Stimulated activated naive CD4-positive, alpha-beta T cell treated with Interleukin-2 at 50 U/mL for 16 hours (primary cell): ENCODE data around the gene AKAP13.
"Not testable (repeated sequence)": the region's sequence is repeated elsewhere in the genome, so short reads cannot be mapped to it uniquely, and the experiment has no call there.

Experiments
- DNase-seq: peaks from one replicate; lab custom pipeline; 2025; lab: John Stamatoyannopoulos, UW

AKAP13 gene

GRCh38 chr15:85380217-85380811 is at the start of gene AKAP13:
TSS of gene AKAP13 (plus strand) at chr15:85380603. CDS start at chr15:85485721, 105,118 bp downstream.
- DNase-seq, result peak; percentile 98

- DNase-seq, result peak; percentile 68
Observed at GRCh38 chr15:85330901-85331588, 49.4 kb upstream of the AKAP13 start.

- no peak for DNase-seq
Observed at GRCh38 chr15:85331655-85332285, 48.6 kb upstream of the AKAP13 start.

GRCh38 chr15:85333132-85333831 is 47.1 kb upstream of the AKAP13 start:
- DNase-seq, result no peak

GRCh38 chr15:85334241-85334640 is 46.2 kb upstream of the AKAP13 start:
- no peak for DNase-seq

GRCh38 chr15:85335193-85335942 is 45.0 kb upstream of the AKAP13 start:
- no peak for DNase-seq

- DNase-seq, result no peak
Observed at GRCh38 chr15:85336880-85337279, 43.5 kb upstream of the AKAP13 start.

GRCh38 chr15:85337425-85338074 is 42.9 kb upstream of the AKAP13 start:
- DNase-seq, result no peak

- DNase-seq, result no peak
Observed at GRCh38 chr15:85340321-85340665, 40.1 kb upstream of the AKAP13 start.

GRCh38 chr15:85340852-85341251 is 39.6 kb upstream of the AKAP13 start:
- no peak for DNase-seq

GRCh38 chr15:85342163-85342562 is 38.2 kb upstream of the AKAP13 start:
- DNase-seq, result not testable (repeated sequence)

GRCh38 chr15:85343443-85343842 is 37.0 kb upstream of the AKAP13 start:
- DNase-seq, result not testable (repeated sequence)

GRCh38 chr15:85344241-85344640 is 36.2 kb upstream of the AKAP13 start:
- DNase-seq, result not testable (repeated sequence)

GRCh38 chr15:85344653-85345114 is 35.7 kb upstream of the AKAP13 start:
- DNase-seq, result not testable (repeated sequence)

- not testable (repeated sequence) for DNase-seq
Observed at GRCh38 chr15:85345196-85345918, 35.0 kb upstream of the AKAP13 start.

GRCh38 chr15:85346462-85347084 is 33.8 kb upstream of the AKAP13 start:
- not testable (repeated sequence) for DNase-seq

GRCh38 chr15:85347264-85348047 is 32.9 kb upstream of the AKAP13 start:
- not testable (repeated sequence) for DNase-seq

GRCh38 chr15:85348048-85348766 is 32.2 kb upstream of the AKAP13 start:
- not testable (repeated sequence) for DNase-seq

- DNase-seq, result not testable (repeated sequence)
Observed at GRCh38 chr15:85349062-85349461, 31.3 kb upstream of the AKAP13 start.
